Cardiac muscle cell (in vitro differentiated cells and primary cell): ENCODE data around the gene PROX2. TPM values are rescaled to one million over a fixed set of nuclear protein-coding genes. Genes with fewer than 3 reads are reported as not detected.

ENCODE experiments used
- DNase-seq, 2 donors: peaks; one replicate each; pipeline versions ENCODE4 v3.0.0 to v3.0.0-alpha.2; 2010 to 2017; ENCODE audit warnings: low read depth in 1 of 2, low spot score in 1 of 2
- H3K27ac ChIP-seq: fragments of 200-600 bp; sonication (generic); 2 replicates; pipeline ENCODE4 v1.5.1; 2016
- H3K27me3 ChIP-seq: fragments of 200-600 bp; sonication (generic); 2 replicates; pipeline ENCODE4 v1.6.0; 2016; ENCODE audit warnings: control low read depth
- H3K36me3 ChIP-seq: fragments of 200-600 bp; sonication (generic); 2 replicates; pipeline ENCODE4 v1.5.1; 2016; ENCODE audit warnings: control low read depth
- H3K4me1 ChIP-seq: fragments of 200-600 bp; sonication (generic); 2 replicates; pipeline ENCODE4 v1.8.1; 2017; ENCODE audit warnings: low read depth, mild to moderate bottlenecking, mixed run types
- H3K4me3 ChIP-seq: fragments of 200-600 bp; sonication (generic); 2 replicates; pipeline ENCODE4 v1.5.1; 2016; ENCODE audit warnings: mild to moderate bottlenecking
- H3K9me3 ChIP-seq: fragments of 200-600 bp; sonication (generic); 2 replicates; pipeline ENCODE4 v1.5.1; 2017; ENCODE audit warnings: low read depth, mild to moderate bottlenecking, control low read depth
- polyA plus RNA-seq: library from polyadenylated mRNA; unstranded; fragments of >200 nt; fragmentation: Nextera tagmentation; extraction: Ambion mirVana; gene quantifications from 2 replicates; pipeline ENCODE4 v1.2.1, GENCODE V29; 2016
- total RNA-seq: library from RNA; depleted of rRNA; stranded (reverse); fragments of >200 nt; gene quantifications from 2 replicates; pipeline ENCODE4 v1.2.3, GENCODE V29; 2016
- TF ChIP-seq, protein P1 (sequence below): IDR thresholded peaks from 2 replicates; pipeline ENCODE4 v1.5.1; 2012; ENCODE audit warnings: low read depth, mild to moderate bottlenecking, low read length

Gene PROX2
- total and polyA plus RNA-seq, 2 experiments from 2014 or later: 0.75 TPM; not detected in 1

DNA sequence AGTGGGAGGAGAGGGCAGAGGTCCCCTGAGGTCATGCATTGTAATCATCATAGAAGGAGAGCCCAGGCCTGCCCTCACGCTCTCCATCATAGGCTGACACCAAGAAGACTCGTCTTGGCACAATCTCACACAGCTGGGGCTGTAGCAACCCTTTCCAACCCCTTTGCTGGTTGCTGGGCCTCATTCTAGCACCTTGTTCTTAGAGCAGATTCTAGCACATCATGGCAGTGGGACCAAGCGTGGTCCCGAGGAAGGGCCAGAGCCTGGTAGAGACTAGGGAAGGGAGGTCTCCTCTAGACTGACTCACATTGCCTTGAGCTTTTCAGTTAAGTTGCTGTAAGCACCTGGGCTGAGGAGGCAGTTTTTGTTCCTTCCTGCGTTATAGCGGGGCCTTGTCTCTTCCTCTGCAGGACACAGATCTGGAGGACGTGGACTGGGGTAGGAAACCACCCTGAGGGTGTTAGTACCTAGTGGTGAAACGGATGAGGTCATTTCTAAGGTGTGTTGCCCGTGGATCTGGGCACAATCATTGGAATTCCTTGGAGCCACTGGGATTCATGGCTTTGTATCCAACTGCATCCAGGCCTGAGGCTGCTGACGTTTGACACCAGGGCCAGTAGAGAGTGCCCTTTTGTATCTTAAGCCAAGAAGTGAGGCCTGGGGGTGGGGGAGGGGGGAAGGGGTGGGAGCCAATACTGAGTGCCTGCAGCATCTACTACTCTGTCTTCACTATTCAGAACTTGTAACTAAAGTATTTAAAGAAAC lies 27.2 kb upstream of the PROX2 start:
- Histone ChIP-seq H3K36me3 (peaks cover 49% of the 10 kb centered on the region), H3K4me1 (no peaks in the 10 kb centered on the region), H3K27ac (no peak overlapping the region), H3K4me3 (no peak overlapping the region), H3K9me3 (no peaks in the 10 kb centered on the region), H3K27me3 (no peaks in the 10 kb centered on the region)
- TF ChIP-seq, protein P1, sequence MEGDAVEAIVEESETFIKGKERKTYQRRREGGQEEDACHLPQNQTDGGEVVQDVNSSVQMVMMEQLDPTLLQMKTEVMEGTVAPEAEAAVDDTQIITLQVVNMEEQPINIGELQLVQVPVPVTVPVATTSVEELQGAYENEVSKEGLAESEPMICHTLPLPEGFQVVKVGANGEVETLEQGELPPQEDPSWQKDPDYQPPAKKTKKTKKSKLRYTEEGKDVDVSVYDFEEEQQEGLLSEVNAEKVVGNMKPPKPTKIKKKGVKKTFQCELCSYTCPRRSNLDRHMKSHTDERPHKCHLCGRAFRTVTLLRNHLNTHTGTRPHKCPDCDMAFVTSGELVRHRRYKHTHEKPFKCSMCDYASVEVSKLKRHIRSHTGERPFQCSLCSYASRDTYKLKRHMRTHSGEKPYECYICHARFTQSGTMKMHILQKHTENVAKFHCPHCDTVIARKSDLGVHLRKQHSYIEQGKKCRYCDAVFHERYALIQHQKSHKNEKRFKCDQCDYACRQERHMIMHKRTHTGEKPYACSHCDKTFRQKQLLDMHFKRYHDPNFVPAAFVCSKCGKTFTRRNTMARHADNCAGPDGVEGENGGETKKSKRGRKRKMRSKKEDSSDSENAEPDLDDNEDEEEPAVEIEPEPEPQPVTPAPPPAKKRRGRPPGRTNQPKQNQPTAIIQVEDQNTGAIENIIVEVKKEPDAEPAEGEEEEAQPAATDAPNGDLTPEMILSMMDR: no peak
- DNase-seq: no peak

GRCh38 chr14:74898694-74899093 lies 22.7 kb upstream of the PROX2 start:
- no peak overlapping the region for H3K4me3 ChIP-seq
- peaks cover 88% of the 10 kb centered on the region for H3K36me3 ChIP-seq
- no peaks in the 10 kb centered on the region for H3K4me1 ChIP-seq
- DNase-seq: no peak
- no peaks in the 10 kb centered on the region for H3K9me3 ChIP-seq
- TF ChIP-seq, protein P1: no peak
- no peaks in the 10 kb centered on the region for H3K27me3 ChIP-seq
- no peak overlapping the region for H3K27ac ChIP-seq

DNA sequence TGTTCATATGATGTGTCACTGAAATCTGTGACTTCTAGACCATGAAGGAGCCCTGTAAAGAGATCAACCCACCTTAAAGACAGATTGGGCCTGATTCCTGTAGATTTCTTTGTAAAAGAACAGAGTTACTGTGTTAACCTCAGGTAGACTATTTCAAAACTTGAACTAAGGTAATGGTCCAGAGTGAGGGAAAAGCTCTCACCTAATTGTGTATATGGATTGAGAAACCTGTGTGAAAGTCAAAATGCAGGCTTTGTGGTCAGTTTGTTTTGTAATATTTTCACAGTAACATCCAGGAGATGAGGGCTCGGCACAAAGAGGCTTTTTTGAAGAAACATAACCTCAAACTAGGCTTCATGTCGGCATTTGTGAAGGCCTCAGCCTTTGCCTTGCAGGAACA lies 22.1 kb upstream of the PROX2 start:
- Histone ChIP-seq H3K4me1 (no peaks in the 10 kb centered on the region), H3K4me3 (no peak overlapping the region), H3K27ac (no peak overlapping the region), H3K27me3 (no peaks in the 10 kb centered on the region), H3K36me3 (peaks cover 93% of the 10 kb centered on the region), H3K9me3 (no peaks in the 10 kb centered on the region)
- DNase-seq: no peak
- TF ChIP-seq, protein P1: no peak

GRCh38 chr14:74897642-74898041 lies 21.7 kb upstream of the PROX2 start:
- TF ChIP-seq, protein P1: no peak
- H3K4me3 ChIP-seq: no peak overlapping the region
- H3K36me3 ChIP-seq: peaks cover 93% of the 10 kb centered on the region

DNA sequence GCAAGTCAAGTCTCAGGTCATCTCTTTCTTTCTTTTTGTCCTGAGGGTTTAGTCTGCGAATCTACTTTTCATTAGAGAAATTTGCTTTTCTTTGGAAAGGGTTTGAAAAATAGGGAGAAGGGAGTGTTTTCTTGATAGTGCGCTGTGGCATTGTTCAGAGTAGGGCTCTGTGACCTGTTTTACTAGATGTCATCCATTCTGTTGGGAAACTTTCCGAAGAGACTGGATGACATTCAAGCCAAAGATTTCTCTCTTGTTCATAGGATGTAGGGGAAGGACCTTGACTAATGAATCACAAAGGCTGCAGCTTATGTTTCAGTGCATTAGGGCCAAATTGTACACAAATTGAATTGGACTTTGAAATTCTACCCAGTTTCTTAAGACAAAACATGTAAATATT lies 20.5 kb upstream of the PROX2 start:
- no peak overlapping the region for H3K4me3 ChIP-seq
- H3K9me3 ChIP-seq: no peaks in the 10 kb centered on the region
- H3K27ac ChIP-seq: no peak overlapping the region
- H3K4me1 ChIP-seq: no peaks in the 10 kb centered on the region
- DNase-seq: no peak
- H3K36me3 ChIP-seq: peaks cover 96% of the 10 kb centered on the region
- TF ChIP-seq, protein P1: no peak
- H3K27me3 ChIP-seq: no peaks in the 10 kb centered on the region

More at GRCh38 chr14:74897642-74898041, 21.7 kb upstream of the PROX2 start:
- no peaks in the 10 kb centered on the region for H3K4me1 ChIP-seq
- H3K27ac ChIP-seq: no peak overlapping the region
- no peaks in the 10 kb centered on the region for H3K9me3 ChIP-seq
- no peak for DNase-seq
- no peaks in the 10 kb centered on the region for H3K27me3 ChIP-seq
